ENCODE data around the gene KRTAP3-1.

Gene KRTAP3-1

DNA sequence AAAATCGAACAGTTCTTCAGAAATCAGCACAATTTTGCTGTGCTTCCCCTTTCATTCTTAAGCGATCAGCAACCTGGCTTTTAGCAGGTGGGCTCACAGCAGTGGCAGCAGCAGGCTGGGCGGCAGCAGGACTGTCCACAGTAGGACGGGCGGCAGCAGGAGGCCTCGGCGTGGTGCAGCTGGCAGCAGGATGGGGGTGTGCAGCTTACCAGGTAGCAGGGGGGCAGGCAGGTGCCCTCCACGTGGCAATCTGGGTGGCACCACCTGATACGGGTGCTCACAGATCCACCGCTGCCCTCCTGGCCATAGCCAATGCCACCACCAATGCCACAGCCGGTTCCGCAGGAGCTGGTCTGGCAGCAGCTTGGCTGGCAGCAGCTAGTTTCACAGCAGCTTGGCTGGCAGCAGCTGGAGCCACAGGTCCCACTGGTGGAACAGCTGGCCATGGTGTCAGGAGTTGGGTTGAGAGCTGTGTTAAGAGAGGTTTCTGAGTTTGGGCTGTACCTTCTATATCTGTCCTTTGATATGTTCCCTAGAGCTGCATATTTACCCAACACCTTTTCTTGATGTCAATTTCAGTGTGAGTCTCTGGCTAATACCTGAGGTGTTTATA is 20.8 kb upstream of the KRTAP3-1 start, which contains the start of gene KRTAP1-4:
Gene KRTAP1-4, minus strand, starts transcription at position 563 of the 613 bp plus-strand sequence. Its CDS starts 117 bp downstream, at position 446.
- in situ Hi-C loops (cut with HindIII; ENCODE audit: low pct_unique_long_range_greater_than_20kb, low sequenced_read_pairs), result no loop called here
- no peak for TF ChIP-seq JUND (IDR thresholded peaks at IDR 0.05; ENCODE audit: low read depth)

DNA sequence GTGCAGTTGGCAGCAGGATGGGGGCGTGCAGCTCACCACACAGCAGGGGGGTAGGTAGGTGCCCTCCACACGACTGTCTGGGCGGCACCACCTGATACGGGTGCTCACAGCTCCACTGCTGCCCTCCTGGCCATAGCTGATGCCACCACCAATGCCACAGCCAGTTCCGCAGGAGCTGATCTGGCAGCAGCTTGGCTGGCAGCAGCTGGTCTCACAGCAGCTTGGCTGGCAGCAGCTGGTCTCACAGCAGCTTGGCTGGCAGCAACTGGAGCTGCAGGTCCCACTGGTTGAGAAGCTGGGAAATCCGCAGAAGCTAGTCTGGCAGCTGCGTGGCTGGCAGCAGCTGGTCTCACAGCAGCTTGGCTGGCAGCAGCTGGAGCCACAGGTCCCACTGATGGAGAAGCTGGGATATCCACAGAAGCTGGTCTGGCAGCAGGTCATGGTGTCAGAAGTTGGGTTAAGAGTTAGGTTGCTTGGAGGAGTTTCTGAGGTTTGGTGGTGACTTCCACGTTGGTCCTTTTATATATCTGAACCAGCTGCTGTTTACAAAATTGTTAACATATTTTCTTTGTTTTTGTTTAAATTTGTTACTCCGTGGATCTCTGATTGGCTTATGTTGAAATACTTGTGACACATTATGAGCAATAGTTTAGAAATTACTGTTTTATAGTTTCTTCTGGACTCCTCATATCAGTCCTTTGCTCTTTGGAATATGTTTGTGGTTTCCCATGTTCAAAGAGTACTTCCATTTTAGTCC is 18.0 kb upstream of the KRTAP3-1 start, which contains the start of gene KRTAP1-5:
Gene KRTAP1-5, minus strand, starts transcription at position 494 of the 757 bp plus-strand sequence. Its CDS starts 53 bp downstream, at position 441.
- in situ Hi-C loops (cut with HindIII; ENCODE audit: low pct_unique_long_range_greater_than_20kb, low sequenced_read_pairs), result no loop called here
- TF ChIP-seq JUND (IDR thresholded peaks at IDR 0.05; ENCODE audit: low read depth), result no peak
- DNase-seq (ENCODE audit: low read depth in 1 of 2, low spot score in 1 of 2), result peak in 1 of 2 experiments; percentile 27

More for the DNA sequence above, 20.8 kb upstream of the KRTAP3-1 start, which contains the start of gene KRTAP1-4:
- DNase-seq (ENCODE audit: low read depth in 1 of 2, low spot score in 1 of 2), result no peak

DNA sequence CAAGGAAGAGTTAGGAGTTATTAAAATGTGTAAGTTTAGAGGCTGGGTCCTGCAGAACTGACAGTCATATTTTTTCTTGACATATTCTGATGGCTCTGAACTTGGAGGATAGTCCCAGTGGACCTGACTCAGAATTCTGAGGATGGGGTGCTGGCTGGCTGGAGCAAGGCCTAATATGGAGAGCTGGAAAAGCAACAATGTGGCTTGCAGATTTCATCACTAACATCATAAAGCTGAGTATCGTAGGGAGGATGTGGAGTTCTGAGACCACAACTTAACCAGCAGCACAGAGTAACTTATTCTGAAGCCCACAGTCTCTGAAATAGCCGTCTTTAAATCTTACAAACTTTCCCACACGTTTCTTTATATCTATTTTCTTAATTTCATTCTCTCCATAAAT is 15.8 kb upstream of the KRTAP3-1 start:
- TF ChIP-seq JUND (IDR thresholded peaks at IDR 0.05; ENCODE audit: low read depth), result no peak
- in situ Hi-C loops (cut with HindIII; ENCODE audit: low pct_unique_long_range_greater_than_20kb, low sequenced_read_pairs), result no loop called here
- DNase-seq (ENCODE audit: low read depth in 1 of 2, low spot score in 1 of 2), result no peak

DNA sequence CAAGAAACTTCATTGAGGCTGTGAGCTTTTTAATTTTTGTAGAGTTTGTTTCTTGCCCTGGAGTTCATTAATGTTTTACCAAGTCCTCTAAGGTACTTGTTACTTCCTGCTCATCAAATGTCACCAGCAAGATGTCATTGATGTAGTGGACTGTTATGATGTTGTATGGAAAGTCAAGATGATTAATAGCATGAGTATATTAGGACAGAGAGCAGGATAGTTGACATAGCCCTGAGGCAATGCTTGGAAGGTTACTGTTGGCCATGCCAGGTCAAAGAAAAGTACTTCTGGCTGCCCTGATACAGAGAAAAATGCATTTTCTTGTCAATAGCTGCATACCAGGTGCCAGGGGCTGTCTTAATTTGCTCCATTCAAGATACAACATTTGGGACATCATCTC is 11.4 kb upstream of the KRTAP3-1 start:
- in situ Hi-C loops (cut with HindIII; ENCODE audit: low pct_unique_long_range_greater_than_20kb, low sequenced_read_pairs), result no loop called here
- no peak for TF ChIP-seq JUND (IDR thresholded peaks at IDR 0.05; ENCODE audit: low read depth)
- peak in 1 of 2 experiments; percentile 68 for DNase-seq (ENCODE audit: low read depth in 1 of 2, low spot score in 1 of 2)

DNA sequence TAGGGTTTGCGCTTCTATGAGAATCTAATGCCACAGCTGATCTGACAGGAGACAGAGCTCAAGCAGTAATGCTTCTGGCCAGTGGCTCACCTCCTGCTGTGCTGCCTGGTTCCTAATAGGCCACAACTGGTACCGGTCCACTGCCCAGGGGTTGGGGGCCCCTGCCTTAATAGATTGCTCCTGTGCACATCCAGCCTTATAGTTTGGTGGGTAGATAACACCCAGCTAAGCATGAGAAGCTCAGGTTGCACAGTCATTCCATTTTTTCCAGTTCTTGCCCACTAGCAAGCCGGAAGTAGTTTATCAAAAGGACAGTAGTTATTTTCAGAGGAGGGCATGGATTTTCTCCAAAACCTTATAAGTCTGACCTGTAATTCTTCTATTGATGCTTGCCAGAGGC is 10.5 kb upstream of the KRTAP3-1 start:
- no peak for TF ChIP-seq JUND (IDR thresholded peaks at IDR 0.05; ENCODE audit: low read depth)
- in situ Hi-C loops (cut with HindIII; ENCODE audit: low pct_unique_long_range_greater_than_20kb, low sequenced_read_pairs), result no loop called here
- DNase-seq (ENCODE audit: low read depth in 1 of 2, low spot score in 1 of 2), result no peak

DNA sequence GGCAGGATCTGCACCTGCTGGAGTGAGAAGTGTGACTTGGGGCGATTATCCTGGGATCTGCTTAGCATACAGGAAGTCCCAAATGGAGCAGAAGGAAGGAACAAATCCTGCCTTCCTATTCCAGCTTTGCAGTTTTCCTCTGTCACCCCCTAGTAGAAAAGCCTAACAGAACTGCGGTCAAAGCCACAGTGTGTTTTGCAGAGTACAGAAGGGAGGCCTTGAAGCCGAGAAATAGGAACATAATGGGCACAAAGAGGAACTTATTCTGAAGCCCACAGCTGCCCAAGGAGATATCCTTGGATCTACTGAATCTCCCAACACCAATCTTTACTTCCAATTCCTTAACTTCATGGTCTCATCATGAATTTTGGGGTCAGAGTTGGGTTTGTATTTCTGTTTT is 9.6 kb upstream of the KRTAP3-1 start:
- in situ Hi-C loops (cut with HindIII; ENCODE audit: low pct_unique_long_range_greater_than_20kb, low sequenced_read_pairs), result no loop called here
- no peak for TF ChIP-seq JUND (IDR thresholded peaks at IDR 0.05; ENCODE audit: low read depth)
- peak in 1 of 2 experiments; percentile 46 for DNase-seq (ENCODE audit: low read depth in 1 of 2, low spot score in 1 of 2)

DNA sequence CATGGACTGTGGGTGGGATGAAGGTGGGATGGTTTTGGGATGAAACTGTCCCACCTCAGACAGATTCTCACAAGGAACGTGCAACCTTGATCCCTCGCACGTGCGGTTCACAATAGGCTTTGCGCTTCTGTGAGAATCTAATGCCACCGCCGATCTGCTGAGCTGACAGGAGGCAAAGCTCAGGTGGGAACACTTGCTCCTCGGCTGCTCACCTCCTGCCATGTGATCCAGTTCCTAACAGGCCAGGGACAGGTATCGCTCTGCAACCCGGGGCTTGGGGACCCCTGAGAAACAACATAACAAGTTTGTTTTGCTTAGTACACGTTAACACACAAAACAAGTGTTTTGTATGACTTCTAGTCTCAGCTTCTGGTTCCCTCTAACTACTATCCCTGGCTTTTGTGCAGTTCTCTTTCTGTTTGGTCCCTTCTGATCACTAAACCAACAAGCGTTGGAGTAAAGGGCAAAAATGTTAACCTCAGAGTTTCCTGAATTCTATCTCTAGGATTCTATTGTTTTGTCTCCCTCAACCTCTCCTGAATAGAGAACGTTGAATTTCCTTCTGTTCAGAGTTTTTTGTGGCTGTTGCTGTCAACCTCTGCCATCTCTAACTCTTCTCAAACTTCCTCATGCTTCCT is 7.8 kb upstream of the KRTAP3-1 start:
- no peak for TF ChIP-seq JUND (IDR thresholded peaks at IDR 0.05; ENCODE audit: low read depth)
- in situ Hi-C loops (cut with HindIII; ENCODE audit: low pct_unique_long_range_greater_than_20kb, low sequenced_read_pairs), result no loop called here
- DNase-seq (ENCODE audit: low read depth in 1 of 2, low spot score in 1 of 2), result no peak

DNA sequence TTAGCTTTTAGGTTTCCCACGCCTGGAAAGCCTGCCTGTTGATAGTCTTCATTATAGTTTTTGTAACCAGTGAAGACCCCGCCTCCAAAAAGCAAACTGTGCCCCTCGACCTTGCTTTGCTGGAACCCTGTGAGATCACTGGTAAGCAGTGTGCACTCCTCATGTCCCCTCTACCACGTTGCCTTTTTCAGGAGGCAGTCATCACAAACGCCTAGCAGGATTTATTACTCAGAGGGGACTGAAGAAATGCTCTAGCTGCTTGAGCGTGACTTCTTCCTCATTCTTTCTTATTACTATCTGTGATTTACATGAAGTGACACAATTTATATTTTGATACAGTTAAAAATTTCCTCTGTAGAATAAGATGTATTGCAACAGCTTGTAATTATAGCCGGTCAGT is 6.5 kb upstream of the KRTAP3-1 start:
- DNase-seq (ENCODE audit: low read depth in 1 of 2, low spot score in 1 of 2), result no peak
- no peak for TF ChIP-seq JUND (IDR thresholded peaks at IDR 0.05; ENCODE audit: low read depth)
- in situ Hi-C loops (cut with HindIII; ENCODE audit: low pct_unique_long_range_greater_than_20kb, low sequenced_read_pairs), result no loop called here

DNA sequence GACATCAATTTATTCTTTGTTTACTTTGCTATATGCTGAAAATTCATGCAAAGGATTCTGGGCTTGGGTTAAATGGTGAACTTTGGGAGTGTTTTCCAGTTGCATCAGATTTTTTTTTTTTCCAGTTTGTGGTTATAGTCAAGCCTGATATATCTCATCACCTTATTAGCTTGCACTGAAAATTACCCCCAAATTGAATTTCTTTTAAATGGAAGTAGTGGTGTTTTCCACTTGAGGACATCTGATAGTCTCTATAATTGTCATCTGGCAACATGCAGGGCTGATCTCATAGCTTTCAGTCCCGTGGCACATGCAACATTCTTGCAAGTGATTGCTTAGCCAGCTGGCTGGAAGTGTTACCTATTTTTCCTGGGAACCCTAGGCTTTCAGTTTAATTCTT is 4.7 kb upstream of the KRTAP3-1 start:
- DNase-seq (ENCODE audit: low read depth in 1 of 2, low spot score in 1 of 2), result no peak
- TF ChIP-seq JUND (IDR thresholded peaks at IDR 0.05; ENCODE audit: low read depth), result no peak
- in situ Hi-C loops (cut with HindIII; ENCODE audit: low pct_unique_long_range_greater_than_20kb, low sequenced_read_pairs), result no loop called here

DNA sequence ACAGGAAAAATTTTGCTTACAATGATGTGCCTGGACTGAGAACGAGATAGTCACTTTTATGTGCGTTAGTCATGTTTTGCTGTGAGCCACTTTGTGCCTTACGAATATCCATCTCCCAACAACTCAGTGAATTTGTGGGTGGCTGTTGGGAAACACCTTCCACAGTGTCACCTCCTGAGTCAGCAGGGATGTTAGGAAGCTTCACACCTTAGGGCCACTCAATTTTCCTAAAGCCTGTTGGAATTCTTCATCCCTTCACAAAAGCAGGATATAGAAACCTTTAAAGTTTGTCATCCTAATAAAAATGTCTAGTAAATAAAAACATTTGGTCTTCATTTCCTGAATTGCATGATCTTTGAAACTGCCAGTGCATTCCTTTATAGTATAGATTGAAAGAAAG is 4.3 kb upstream of the KRTAP3-1 start:
- no peak for DNase-seq (ENCODE audit: low read depth in 1 of 2, low spot score in 1 of 2)
- no peak for TF ChIP-seq JUND (IDR thresholded peaks at IDR 0.05; ENCODE audit: low read depth)
- in situ Hi-C loops (cut with HindIII; ENCODE audit: low pct_unique_long_range_greater_than_20kb, low sequenced_read_pairs), result no loop called here

DNA sequence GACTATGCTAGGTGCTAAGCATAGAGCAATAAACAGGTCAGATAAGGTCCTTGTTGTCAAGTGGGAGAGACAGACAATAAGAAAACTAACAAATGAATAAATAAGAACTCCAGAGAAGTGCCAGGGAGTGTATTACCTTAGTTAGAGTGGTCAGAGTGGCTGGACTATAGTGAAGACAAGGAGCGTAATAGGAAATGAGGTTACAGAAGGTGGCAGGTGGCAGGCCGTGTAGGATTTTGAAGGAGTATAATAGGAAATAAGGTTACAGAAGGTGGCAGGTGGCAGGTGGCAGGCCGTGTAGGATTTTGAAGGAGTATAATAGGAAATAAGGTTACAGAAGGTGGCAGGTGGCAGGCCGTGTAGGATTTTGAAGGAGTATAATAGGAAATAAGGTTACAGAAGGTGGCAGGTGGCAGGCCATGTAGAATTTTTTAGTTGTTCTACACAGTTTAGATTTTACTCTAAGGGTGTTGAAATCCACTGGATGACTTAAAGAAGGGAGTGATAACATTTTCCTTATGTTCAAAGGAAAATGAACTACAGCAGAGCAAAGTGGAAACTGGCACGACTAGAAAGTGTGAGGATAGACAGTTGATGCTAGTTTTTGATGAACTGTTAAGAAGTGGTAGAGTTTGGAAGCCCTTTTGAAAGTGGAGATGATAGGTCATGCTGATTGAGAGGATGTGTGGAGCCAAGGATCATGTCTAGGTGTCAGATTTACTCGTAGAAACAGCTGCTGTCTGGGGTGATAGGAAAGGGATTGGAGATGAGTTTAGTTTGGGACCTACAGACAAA is 3.6 kb upstream of the KRTAP3-1 start:
- DNase-seq (ENCODE audit: low read depth in 1 of 2, low spot score in 1 of 2), result no peak
- no peak for TF ChIP-seq JUND (IDR thresholded peaks at IDR 0.05; ENCODE audit: low read depth)
- in situ Hi-C loops (cut with HindIII; ENCODE audit: low pct_unique_long_range_greater_than_20kb, low sequenced_read_pairs), result no loop called here

DNA sequence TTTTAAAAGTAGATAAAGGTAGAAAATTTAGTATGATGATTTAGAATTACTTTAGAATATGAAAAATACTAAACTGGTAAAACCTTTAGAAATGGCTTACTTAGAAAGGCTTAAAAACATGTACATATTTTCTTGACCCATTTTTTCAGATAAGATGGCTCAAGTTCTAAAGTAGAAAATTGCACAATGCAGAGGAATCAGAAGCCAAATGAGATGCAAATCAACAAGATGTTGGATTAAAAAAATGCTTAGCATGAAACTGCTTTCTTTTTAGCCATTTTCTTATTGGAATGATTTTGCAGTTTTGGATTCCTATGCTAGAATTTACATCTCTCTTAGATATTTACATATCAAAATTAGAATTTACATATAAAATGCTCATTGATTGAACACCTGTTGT is 1.5 kb upstream of the KRTAP3-1 start:
- in situ Hi-C loops (cut with HindIII; ENCODE audit: low pct_unique_long_range_greater_than_20kb, low sequenced_read_pairs), result no loop called here
- no peak for TF ChIP-seq JUND (IDR thresholded peaks at IDR 0.05; ENCODE audit: low read depth)

More for the DNA sequence above, 1.5 kb upstream of the KRTAP3-1 start:
- DNase-seq (ENCODE audit: low read depth in 1 of 2, low spot score in 1 of 2), result no peak
